AG09309 (cell line): ENCODE data around the gene TNFSF13.

ENCODE experiments used
- DNase-seq: peaks from one replicate; pipeline ENCODE4 v3.0.0-alpha.2; 2010; ENCODE audit warnings: low read depth
- H3K4me3 ChIP-seq: 2 replicates; pipeline ENCODE4 v1.5.1; 2011; ENCODE audit warnings: mild to moderate bottlenecking, low read depth, low read length, moderate library complexity; ENCODE audit not compliant: control insufficient read depth
- CTCF ChIP-seq: IDR thresholded peaks from 2 replicates; pipeline ENCODE4 v1.5.1; 2011; ENCODE audit warnings: mild to moderate bottlenecking, low read depth, low read length, inconsistent platforms; ENCODE audit not compliant: insufficient read depth, control insufficient read depth; ENCODE audit errors: missing control alignments

Gene TNFSF13

DNA sequence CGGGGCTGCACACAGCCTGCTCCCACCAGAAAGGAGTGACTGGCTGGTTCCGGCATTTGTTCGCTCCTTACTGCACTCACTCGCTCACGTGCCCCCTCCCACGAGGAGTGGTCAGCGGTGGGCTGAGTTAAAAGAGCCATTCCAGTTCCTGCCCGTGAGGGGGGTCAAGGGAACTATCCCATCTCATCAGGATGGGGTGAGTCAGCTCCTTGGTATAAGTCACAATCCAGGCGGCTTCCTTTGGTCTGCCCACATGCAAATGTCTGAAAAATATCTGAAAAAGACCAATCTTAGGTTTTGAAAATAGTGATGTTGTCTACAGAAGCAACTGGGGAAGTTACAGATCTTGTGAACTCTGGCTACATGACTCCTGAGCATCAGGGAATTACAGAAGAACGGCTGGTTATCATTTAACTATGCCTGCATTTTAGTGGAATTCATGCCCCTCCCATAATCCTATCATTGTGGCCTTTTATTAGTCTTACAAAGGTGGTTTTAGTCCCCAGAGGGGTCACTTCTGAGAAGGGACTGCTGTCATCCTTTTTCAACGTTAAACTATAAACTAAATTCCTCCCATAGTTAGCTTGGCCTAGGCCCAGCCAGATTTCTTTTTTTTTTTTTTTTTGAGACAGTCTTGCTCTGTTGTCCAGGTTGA is 19.5 kb upstream of the TNFSF13 start:
- TF ChIP-seq CTCF = no peak
- DNase-seq = no peak
- H3K4me3 ChIP-seq = no peak overlapping the region

DNA sequence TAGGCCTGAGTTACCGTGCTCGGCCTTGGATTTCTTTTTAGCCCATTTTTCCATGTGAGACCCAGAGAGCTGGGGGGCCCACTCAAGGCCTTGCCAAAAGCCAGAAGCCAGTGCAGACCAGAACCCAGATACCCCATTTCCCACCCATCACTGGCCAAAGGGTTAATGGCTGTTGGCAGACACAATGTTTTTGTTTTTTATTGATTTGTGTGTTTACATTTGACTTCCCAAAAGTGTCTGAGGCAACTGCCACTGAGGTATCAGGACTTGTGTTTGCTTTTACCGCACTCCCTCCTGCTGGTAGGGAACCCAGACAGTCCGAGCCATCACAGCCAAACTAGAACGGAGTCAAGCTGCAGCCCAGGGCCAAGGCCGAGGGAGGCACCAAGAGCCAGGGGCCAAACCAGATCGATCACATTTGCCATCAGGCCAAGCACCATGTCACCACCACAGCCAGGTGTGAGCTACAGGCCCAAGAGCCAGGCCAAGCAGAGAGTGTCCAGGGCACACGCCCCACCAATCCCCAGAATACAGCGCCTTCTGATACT is 17.4 kb upstream of the TNFSF13 start:
- no peak for DNase-seq
- TF ChIP-seq CTCF = no peak
- no peak overlapping the region for H3K4me3 ChIP-seq

GRCh38 chr17:7544911-7545310 is 13.6 kb upstream of the TNFSF13 start:
- no peak overlapping the region for H3K4me3 ChIP-seq
- DNase-seq = no peak
- TF ChIP-seq CTCF = no peak

GRCh38 chr17:7548585-7549400 is 9.8 kb upstream of the TNFSF13 start, which contains the start of gene TNFSF12:
Gene TNFSF12 (plus strand): TSS chr17:7549058. CDS start chr17:7549154, 96 bp downstream.
- peak within 1 kb of the TSS; percentile 60 for H3K4me3 ChIP-seq
- no peak for DNase-seq
- TF ChIP-seq CTCF = peak; percentile 13

- TF ChIP-seq CTCF = no peak
- no peak for DNase-seq
- peak overlapping the region; percentile 60 for H3K4me3 ChIP-seq
Observed at GRCh38 chr17:7549401-7550055, 9.0 kb upstream of the TNFSF13 start.

GRCh38 chr17:7550344-7550743 is 8.2 kb upstream of the TNFSF13 start:
- no peak for TF ChIP-seq CTCF
- H3K4me3 ChIP-seq = no peak overlapping the region
- DNase-seq = no peak
